Esophagus squamous epithelium (tissue), 4 donors: ENCODE results near the gene FAM135A.

Source experiments
- POLR2A ChIP-seq, 4 donors: fragments of 450-650 bp; IDR thresholded peaks; one replicate each; pipeline ENCODE4 v1.6.1; 2017; ENCODE audit warnings: antibody characterized with exemption in 4 of 4, mild to moderate bottlenecking in 4 of 4, moderate library complexity in 3 of 4
- TF ChIP-seq, protein P1 (sequence below), 6 experiments: fragments of 450-650 bp in 4 of 6; fragments of 200-600 bp in 2 of 6; sonication (generic) in 2 of 6; IDR thresholded peaks; one replicate each; pipeline ENCODE4 v1.5.1; 2016 to 2019; ENCODE audit warnings: antibody characterized with exemption in 6 of 6, mild to moderate bottlenecking in 4 of 6, moderate library complexity in 4 of 6

GRCh38 chr6:70586114-70586513 is 172.8 kb downstream of the FAM135A start:
- TF ChIP-seq POLR2A (IDR thresholded peaks at IDR 0.05), result no peak
- TF ChIP-seq, protein P1, sequence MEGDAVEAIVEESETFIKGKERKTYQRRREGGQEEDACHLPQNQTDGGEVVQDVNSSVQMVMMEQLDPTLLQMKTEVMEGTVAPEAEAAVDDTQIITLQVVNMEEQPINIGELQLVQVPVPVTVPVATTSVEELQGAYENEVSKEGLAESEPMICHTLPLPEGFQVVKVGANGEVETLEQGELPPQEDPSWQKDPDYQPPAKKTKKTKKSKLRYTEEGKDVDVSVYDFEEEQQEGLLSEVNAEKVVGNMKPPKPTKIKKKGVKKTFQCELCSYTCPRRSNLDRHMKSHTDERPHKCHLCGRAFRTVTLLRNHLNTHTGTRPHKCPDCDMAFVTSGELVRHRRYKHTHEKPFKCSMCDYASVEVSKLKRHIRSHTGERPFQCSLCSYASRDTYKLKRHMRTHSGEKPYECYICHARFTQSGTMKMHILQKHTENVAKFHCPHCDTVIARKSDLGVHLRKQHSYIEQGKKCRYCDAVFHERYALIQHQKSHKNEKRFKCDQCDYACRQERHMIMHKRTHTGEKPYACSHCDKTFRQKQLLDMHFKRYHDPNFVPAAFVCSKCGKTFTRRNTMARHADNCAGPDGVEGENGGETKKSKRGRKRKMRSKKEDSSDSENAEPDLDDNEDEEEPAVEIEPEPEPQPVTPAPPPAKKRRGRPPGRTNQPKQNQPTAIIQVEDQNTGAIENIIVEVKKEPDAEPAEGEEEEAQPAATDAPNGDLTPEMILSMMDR (IDR thresholded peaks at IDR 0.05), result no peak
